Tibial artery (tissue), 4 donors: ENCODE data around the gene HELB.

Source experiments
- DNase-seq, 2 donors: peaks; one replicate each; pipeline ENCODE4 v3.0.0-alpha.2; 2019
- H3K27ac ChIP-seq, 2 donors: fragments of 200-600 bp; sonication (generic) in 1 of 2; 1 replicate in 1 of 2; 2 replicates in 1 of 2; pipeline ENCODE4 v1.5.1; 2018 to 2019; ENCODE audit warnings: mild to moderate bottlenecking in 1 of 2
- H3K27me3 ChIP-seq, 2 donors: fragments of 200-600 bp; sonication (generic) in 1 of 2; one replicate each; pipeline versions ENCODE4 v1.5.1 to v1.6.0; 2016 to 2019
- H3K36me3 ChIP-seq, 3 donors: fragments of 200-600 bp; sonication (generic) in 2 of 3; one replicate each; pipeline ENCODE4 v1.5.1; 2016 to 2019; ENCODE audit warnings: mild to moderate bottlenecking in 2 of 3
- H3K4me1 ChIP-seq, 4 donors: fragments of 200-600 bp; sonication (generic) in 2 of 4; 1 replicate in 3 of 4; 2 replicates in 1 of 4; pipeline ENCODE4 v1.5.1; 2016 to 2019
- H3K4me3 ChIP-seq, 2 donors: fragments of 200-600 bp; sonication (generic) in 1 of 2; 1 replicate in 1 of 2; 2 replicates in 1 of 2; pipeline ENCODE4 v1.5.1; 2018 to 2019; ENCODE audit warnings: mild to moderate bottlenecking in 2 of 2
- H3K9me3 ChIP-seq, 3 donors: fragments of 200-600 bp; sonication (generic) in 1 of 3; one replicate each; pipeline ENCODE4 v1.5.1; 2016 to 2019
- intact Hi-C: fragments of 100-400 bp; cut with DNase I; formaldehyde crosslinking; loops from one replicate; pipeline ENCODE4 v1.15.0; 2023; ENCODE audit warnings: low total_unique reads
- TF ChIP-seq, protein P1 (sequence below), 2 experiments: fragments of 200-600 bp in 1 of 2; fragments of 450-650 bp in 1 of 2; IDR thresholded peaks; one replicate each; pipeline ENCODE4 v1.5.1; 2017 to 2019; ENCODE audit warnings: antibody characterized with exemption in 2 of 2, mild to moderate bottlenecking in 1 of 2, moderate library complexity in 1 of 2

The HELB gene

DNA sequence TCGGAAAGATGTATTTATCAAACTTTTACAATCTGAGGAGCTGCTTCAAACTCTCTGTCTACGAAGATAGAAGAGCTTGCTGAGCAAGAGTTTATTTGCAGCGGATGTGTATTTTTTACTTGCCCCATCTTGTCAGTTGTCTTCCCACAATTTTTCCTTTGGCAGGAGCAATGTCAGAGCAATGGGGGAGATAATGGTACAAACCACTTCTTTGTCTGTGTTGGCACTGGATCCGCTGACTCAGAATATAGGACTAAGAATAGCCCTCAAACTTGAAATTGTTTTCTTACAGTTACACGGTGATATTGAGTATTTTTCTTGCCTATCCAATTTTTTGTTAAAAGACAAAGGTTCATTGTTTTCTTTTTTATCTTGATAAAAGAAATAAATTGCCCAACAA, 27.6 kb downstream of the HELB start:
- DNase-seq, result no peak
- Histone ChIP-seq H3K4me1 (no peaks in the 10 kb centered on the region), H3K27ac (no peak overlapping the region), H3K27me3 (no peaks in the 10 kb centered on the region), H3K9me3 (no peaks in the 10 kb centered on the region), H3K4me3 (no peak overlapping the region), H3K36me3 (peaks cover 7 to 24% (median 15%) of the 10 kb centered on the region in 3 donors)
- intact Hi-C loops, result no loop called here
- TF ChIP-seq, protein P1, sequence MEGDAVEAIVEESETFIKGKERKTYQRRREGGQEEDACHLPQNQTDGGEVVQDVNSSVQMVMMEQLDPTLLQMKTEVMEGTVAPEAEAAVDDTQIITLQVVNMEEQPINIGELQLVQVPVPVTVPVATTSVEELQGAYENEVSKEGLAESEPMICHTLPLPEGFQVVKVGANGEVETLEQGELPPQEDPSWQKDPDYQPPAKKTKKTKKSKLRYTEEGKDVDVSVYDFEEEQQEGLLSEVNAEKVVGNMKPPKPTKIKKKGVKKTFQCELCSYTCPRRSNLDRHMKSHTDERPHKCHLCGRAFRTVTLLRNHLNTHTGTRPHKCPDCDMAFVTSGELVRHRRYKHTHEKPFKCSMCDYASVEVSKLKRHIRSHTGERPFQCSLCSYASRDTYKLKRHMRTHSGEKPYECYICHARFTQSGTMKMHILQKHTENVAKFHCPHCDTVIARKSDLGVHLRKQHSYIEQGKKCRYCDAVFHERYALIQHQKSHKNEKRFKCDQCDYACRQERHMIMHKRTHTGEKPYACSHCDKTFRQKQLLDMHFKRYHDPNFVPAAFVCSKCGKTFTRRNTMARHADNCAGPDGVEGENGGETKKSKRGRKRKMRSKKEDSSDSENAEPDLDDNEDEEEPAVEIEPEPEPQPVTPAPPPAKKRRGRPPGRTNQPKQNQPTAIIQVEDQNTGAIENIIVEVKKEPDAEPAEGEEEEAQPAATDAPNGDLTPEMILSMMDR (IDR thresholded peaks at IDR 0.05), result no peak

- Histone ChIP-seq H3K27ac (no peak overlapping the region), H3K36me3 (peaks cover 7 to 17% (median 15%) of the 10 kb centered on the region in 3 donors), H3K4me1 (no peaks in the 10 kb centered on the region), H3K9me3 (no peaks in the 10 kb centered on the region), H3K27me3 (no peaks in the 10 kb centered on the region), H3K4me3 (no peak overlapping the region)
- intact Hi-C loops, result no loop called here
- TF ChIP-seq, protein P1 (IDR thresholded peaks at IDR 0.05), result no peak
- DNase-seq, result no peak
Measured at GRCh38 chr12:66331016-66331415, 28.7 kb downstream of the HELB start.

- Histone ChIP-seq H3K27me3 (no peaks in the 10 kb centered on the region), H3K4me1 (no peaks in the 10 kb centered on the region), H3K27ac (no peak overlapping the region), H3K4me3 (no peak overlapping the region), H3K9me3 (no peaks in the 10 kb centered on the region), H3K36me3 (peaks cover 7 to 17% (median 15%) of the 10 kb centered on the region in 3 donors)
- intact Hi-C loops, result no loop called here
- no peak for DNase-seq
- TF ChIP-seq, protein P1 (IDR thresholded peaks at IDR 0.05), result no peak
Measured at GRCh38 chr12:66331814-66332213, 29.5 kb downstream of the HELB start.

GRCh38 chr12:66335746-66336145, 33.5 kb downstream of the HELB start:
- Histone ChIP-seq H3K27ac (no peak overlapping the region), H3K4me3 (no peak overlapping the region), H3K9me3 (peaks cover 0 to 3% (median 0%) of the 10 kb centered on the region in 3 donors), H3K36me3 (peaks cover 40 to 48% (median 47%) of the 10 kb centered on the region in 3 donors), H3K4me1 (no peaks in the 10 kb centered on the region), H3K27me3 (no peaks in the 10 kb centered on the region)
- TF ChIP-seq, protein P1 (IDR thresholded peaks at IDR 0.05), result no peak
- no peak for DNase-seq
- intact Hi-C loops, result no loop called here

GRCh38 chr12:66337381-66338010, 35.2 kb downstream of the HELB start:
- Histone ChIP-seq H3K9me3 (peaks cover 0 to 14% (median 9%) of the 10 kb centered on the region in 3 donors), H3K4me1 (no peaks in the 10 kb centered on the region), H3K4me3 (no peak overlapping the region), H3K27ac (no peak overlapping the region), H3K27me3 (no peaks in the 10 kb centered on the region), H3K36me3 (peaks cover 48 to 49% (median 48%) of the 10 kb centered on the region in 3 donors)
- intact Hi-C loops, result no loop called here
- DNase-seq, result no peak
- TF ChIP-seq, protein P1 (IDR thresholded peaks at IDR 0.05), result no peak
